Measurements from ENCODE around the gene HTT. TPM values are rescaled to one million over a fixed set of nuclear protein-coding genes. Genes with fewer than 3 reads are reported as not detected.

The HTT gene
- total and polyA plus RNA-seq, 12 donors = 16.1 to 77.1 (median 47.1) TPM

DNA sequence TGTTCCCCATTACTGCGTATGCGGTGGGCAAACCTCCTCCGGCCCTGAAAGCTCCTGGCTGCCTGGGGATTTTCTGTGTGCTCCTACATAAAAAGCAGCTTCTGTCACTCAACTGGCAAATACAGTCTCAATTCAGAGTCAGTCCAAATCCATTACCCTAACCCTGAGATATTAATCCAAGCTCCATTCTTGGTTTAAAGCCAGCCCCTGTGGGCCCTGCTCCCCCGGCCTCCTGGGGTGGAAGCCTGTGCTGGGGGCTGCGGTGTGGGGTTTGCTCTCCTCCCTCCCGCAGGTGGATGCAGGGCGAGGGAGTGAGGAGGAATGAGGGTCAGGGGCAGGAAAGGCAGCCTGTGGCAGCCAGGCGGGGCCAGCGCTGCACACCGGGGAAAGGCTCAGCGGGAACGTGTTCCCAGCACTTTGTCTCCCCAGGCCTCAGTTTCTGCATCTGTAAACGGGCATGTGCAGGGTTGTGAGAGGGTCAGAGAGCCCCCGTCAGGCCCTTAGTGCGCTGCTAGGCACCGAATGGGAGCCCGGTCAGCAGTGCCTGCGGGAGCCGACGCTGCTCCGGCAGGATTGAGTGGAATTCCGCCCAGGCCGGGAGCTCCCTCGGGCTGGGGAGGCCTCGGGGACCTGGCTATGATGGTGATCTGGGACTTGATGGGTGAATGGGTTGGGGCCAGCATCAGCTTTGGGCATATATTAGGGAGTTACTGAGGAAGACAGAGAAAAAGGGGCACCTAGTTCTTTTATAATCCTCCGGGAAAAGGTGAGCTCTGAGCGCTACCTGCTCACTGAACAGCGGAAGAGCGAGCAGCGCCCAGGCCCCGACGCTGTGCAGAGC lies 212.1 kb downstream of the HTT start:
- Histone ChIP-seq H3K4me3 (no peak overlapping the region), H3K9me3 (replicated peaks in 1 of 3) (no peaks in the 10 kb centered on the region), H3K4me1 (replicated peaks in 1 of 2) (peaks cover 2 to 7% of the 10 kb centered on the region in 2 donors), H3K36me3 (replicated peaks in 1 of 2) (no peaks in the 10 kb centered on the region), H3K27me3 (no peaks in the 10 kb centered on the region), H3K27ac (no peak overlapping the region)
- no peak for TF ChIP-seq POLR2A (IDR thresholded peaks at IDR 0.05)
- TF ChIP-seq, protein P1, sequence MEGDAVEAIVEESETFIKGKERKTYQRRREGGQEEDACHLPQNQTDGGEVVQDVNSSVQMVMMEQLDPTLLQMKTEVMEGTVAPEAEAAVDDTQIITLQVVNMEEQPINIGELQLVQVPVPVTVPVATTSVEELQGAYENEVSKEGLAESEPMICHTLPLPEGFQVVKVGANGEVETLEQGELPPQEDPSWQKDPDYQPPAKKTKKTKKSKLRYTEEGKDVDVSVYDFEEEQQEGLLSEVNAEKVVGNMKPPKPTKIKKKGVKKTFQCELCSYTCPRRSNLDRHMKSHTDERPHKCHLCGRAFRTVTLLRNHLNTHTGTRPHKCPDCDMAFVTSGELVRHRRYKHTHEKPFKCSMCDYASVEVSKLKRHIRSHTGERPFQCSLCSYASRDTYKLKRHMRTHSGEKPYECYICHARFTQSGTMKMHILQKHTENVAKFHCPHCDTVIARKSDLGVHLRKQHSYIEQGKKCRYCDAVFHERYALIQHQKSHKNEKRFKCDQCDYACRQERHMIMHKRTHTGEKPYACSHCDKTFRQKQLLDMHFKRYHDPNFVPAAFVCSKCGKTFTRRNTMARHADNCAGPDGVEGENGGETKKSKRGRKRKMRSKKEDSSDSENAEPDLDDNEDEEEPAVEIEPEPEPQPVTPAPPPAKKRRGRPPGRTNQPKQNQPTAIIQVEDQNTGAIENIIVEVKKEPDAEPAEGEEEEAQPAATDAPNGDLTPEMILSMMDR (IDR thresholded peaks at IDR 0.05) = no peak
- intact Hi-C loops (cut with DNase I) = no loop called here
- peak in 3 of 7 donors; percentile 13 to 43 (median 13) for DNase-seq
- 70 to 77% (median 75%) methylated on average over 20 to 32 of the region's 32 CpGs for WGBS, 4 donors

DNA sequence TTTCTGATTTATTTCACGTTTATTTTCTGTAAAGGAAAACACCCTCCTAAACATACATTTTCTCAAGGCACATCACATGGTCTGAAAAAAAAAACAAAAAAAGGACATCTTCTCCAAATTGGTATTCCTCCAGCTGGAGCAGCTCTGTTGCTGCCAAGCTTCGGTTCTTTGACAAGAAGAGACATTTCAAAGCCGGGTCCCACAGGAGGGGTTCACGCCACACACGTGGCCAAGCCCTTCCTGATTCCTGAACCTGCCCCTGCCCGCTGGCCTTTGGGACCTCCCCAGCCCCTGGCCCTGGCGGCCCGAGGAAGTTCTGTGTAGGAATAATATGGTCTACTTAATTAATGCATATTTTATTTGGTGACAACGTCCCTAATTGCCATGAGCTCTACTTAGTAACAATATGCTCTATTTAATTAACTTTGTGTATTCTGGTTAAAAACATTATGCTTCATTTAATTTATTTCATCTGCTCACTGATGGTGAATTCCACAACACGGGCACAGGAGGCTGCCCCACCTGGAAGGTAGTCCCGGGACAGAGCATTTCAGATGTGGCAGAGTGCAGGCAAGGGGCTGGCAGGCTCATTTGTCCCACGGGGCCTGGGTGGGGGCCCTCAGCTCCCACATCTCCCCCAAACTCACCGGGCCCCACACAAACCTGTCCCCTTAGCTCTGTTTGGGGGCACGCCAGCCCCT lies 212.9 kb downstream of the HTT start:
- peaks cover 4 to 8% of the 10 kb centered on the region in 2 donors for H3K4me1 ChIP-seq (replicated peaks in 1 of 2)
- intact Hi-C loops (cut with DNase I) = no loop called here
- H3K9me3 ChIP-seq (replicated peaks in 1 of 3) = no peaks in the 10 kb centered on the region
- peak in 1 of 7 donors; percentile 42 for DNase-seq
- H3K27me3 ChIP-seq = no peaks in the 10 kb centered on the region
- H3K4me3 ChIP-seq = no peak overlapping the region
- TF ChIP-seq POLR2A (IDR thresholded peaks at IDR 0.05) = no peak
- TF ChIP-seq, protein P1 (IDR thresholded peaks at IDR 0.05) = no peak
- H3K36me3 ChIP-seq (replicated peaks in 1 of 2) = no peaks in the 10 kb centered on the region
- no peak overlapping the region for H3K27ac ChIP-seq
- 52 to 60% (median 58%) methylated on average over 14 of the region's 14 CpGs for WGBS, 4 donors

DNA sequence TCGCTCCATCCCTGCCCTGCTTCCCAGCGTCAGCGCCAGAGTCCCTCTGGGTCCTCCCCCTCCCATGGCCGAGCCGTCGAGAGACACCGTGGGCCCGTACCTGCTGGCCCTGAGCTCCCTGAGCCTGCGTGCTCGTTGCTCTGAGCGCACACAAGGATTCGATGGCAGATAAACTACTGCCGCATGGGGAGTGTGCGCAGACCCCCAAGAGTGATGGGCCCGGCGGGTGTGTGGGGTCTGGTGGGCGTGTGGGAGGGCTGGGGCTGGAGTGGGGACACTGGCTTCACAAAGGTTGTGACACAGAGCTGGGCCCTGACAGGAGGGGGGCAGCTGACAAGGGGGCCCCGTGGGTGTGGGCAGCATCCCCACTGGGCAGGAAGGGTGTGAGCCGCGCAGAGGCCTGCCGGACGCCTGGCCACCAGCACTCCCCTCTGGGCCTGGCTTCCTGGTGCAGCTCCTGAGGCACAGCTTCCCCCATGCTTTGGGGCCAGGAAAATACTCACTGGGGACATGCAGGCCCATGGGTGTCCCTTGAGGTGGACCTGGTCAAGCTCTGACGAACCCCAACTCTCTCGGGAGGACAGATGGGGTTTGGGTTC lies 213.6 kb downstream of the HTT start:
- peak in 2 of 7 donors; percentile 20 to 51 for DNase-seq
- H3K4me3 ChIP-seq = no peak overlapping the region
- peaks cover 4 to 8% of the 10 kb centered on the region in 2 donors for H3K4me1 ChIP-seq (replicated peaks in 1 of 2)
- H3K36me3 ChIP-seq (replicated peaks in 1 of 2) = no peaks in the 10 kb centered on the region
- intact Hi-C loops (cut with DNase I) = no loop called here
- H3K27ac ChIP-seq = no peak overlapping the region
- no peaks in the 10 kb centered on the region for H3K9me3 ChIP-seq (replicated peaks in 1 of 3)
- no peaks in the 10 kb centered on the region for H3K27me3 ChIP-seq
- TF ChIP-seq, protein P1 (IDR thresholded peaks at IDR 0.05) = no peak
- no peak for TF ChIP-seq POLR2A (IDR thresholded peaks at IDR 0.05)
- 78 to 82% (median 80%) methylated on average over 14 to 24 of the region's 24 CpGs for WGBS, 4 donors

GRCh38 chr4:3288571-3289094 lies 214.2 kb downstream of the HTT start:
- intact Hi-C loops (cut with DNase I) = no loop called here
- Histone ChIP-seq H3K27me3 (no peaks in the 10 kb centered on the region), H3K4me3 (no peak overlapping the region), H3K27ac (no peak overlapping the region), H3K36me3 (replicated peaks in 1 of 2) (no peaks in the 10 kb centered on the region), H3K9me3 (replicated peaks in 1 of 3) (no peaks in the 10 kb centered on the region), H3K4me1 (replicated peaks in 1 of 2) (peaks cover 4 to 10% of the 10 kb centered on the region in 2 donors)
- peak in 2 of 7 donors; percentile 25 to 49 for DNase-seq
- no peak for TF ChIP-seq POLR2A (IDR thresholded peaks at IDR 0.05)
- TF ChIP-seq, protein P1 (IDR thresholded peaks at IDR 0.05) = no peak
- 69 to 76% (median 73%) methylated on average over 4 to 11 of the region's 11 CpGs for whole genome bisulfite sequencing, 4 donors

All from adrenal gland (tissue), 12 donors.